ENCODE data around the gene KPTN. TPM values are rescaled to one million over a fixed set of nuclear protein-coding genes. Genes with fewer than 3 reads are reported as not detected.

KPTN gene
- total and polyA plus RNA-seq, 7 donors, result 4.4 to 12.2 (median 4.8) TPM

DNA sequence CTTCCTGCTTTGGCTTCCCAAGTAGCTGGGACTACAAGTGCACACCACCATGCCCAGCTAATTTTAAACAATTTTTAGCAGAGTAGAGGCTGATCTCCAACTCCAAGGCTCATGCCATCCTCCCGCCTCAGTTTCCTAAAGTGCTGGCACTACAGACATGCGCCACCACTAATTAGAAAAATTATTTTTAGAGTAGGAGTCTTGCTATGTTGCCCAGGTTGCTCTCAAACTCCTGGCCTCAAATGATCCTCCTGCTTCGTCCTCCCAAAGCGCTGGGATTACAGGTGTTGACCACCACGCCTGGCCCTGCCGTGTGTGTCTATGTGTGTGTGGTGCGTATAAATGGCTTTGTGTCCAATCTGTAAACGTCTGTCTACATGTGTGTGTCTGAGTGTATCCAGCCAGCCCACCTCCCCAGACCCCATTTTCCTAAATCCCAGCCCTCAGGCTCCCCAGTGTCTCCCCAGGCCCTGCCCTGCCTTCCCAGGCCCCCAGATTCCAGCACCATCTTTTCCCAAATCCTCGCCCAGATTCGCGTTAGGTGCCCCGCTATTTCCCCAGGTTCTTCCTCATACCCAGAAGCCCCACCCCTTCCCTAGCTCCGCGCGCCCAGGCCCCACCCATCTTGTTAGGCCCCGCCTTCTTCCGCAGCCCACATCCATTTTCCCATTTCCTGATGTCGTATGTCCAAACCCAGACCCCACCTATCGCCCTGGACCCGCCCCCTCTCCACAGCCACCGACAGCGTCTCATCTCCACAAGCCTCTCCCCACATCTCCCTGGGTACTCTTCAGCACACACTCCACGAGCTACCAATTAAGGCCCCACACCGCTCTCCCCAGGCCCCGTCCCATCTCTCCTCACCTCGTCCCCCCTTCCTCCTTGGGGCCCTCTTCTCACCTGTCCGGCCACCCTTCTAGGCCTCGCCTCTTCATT, 37.2 kb downstream of the KPTN start:
- no peak overlapping the region for H3K27ac ChIP-seq
- DNase-seq, result no peak
- intact Hi-C loops (cut with DNase I), result no loop called here
- peaks cover 0 to 23% (median 0%) of the 10 kb centered on the region in 4 donors for H3K36me3 ChIP-seq
- H3K27me3 ChIP-seq, result peaks cover 0 to 53% (median 7%) of the 10 kb centered on the region in 3 donors
- WGBS, 2 donors, result 19% methylated on average over 28 of the region's 28 CpGs
- H3K9me3 ChIP-seq, result no peaks in the 10 kb centered on the region
- no peak overlapping the region for H3K4me3 ChIP-seq
- peaks cover 0 to 27% (median 20%) of the 10 kb centered on the region in 4 donors for H3K4me1 ChIP-seq
- no peak for TF ChIP-seq POLR2A (IDR thresholded peaks at IDR 0.05)
- no peak for TF ChIP-seq EP300 (IDR thresholded peaks at IDR 0.05)
- TF ChIP-seq POLR2AphosphoS5 (IDR thresholded peaks at IDR 0.05), result no peak
- TF ChIP-seq, protein P1, sequence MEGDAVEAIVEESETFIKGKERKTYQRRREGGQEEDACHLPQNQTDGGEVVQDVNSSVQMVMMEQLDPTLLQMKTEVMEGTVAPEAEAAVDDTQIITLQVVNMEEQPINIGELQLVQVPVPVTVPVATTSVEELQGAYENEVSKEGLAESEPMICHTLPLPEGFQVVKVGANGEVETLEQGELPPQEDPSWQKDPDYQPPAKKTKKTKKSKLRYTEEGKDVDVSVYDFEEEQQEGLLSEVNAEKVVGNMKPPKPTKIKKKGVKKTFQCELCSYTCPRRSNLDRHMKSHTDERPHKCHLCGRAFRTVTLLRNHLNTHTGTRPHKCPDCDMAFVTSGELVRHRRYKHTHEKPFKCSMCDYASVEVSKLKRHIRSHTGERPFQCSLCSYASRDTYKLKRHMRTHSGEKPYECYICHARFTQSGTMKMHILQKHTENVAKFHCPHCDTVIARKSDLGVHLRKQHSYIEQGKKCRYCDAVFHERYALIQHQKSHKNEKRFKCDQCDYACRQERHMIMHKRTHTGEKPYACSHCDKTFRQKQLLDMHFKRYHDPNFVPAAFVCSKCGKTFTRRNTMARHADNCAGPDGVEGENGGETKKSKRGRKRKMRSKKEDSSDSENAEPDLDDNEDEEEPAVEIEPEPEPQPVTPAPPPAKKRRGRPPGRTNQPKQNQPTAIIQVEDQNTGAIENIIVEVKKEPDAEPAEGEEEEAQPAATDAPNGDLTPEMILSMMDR (IDR thresholded peaks at IDR 0.05), result no peak

GRCh38 chr19:47445937-47446402, 38.0 kb downstream of the KPTN start:
- Histone ChIP-seq H3K36me3 (peaks cover 0 to 16% (median 0%) of the 10 kb centered on the region in 4 donors), H3K4me1 (peaks cover 0 to 27% (median 20%) of the 10 kb centered on the region in 4 donors), H3K27me3 (peaks cover 0 to 53% (median 7%) of the 10 kb centered on the region in 3 donors), H3K4me3 (no peak overlapping the region), H3K27ac (no peak overlapping the region), H3K9me3 (no peaks in the 10 kb centered on the region)
- intact Hi-C loops (cut with DNase I), result no loop called here
- TF ChIP-seq, protein P1 (IDR thresholded peaks at IDR 0.05), result no peak
- TF ChIP-seq EP300 (IDR thresholded peaks at IDR 0.05), result no peak
- DNase-seq, result no peak
- WGBS, 2 donors, result 3 to 5% methylated on average over 22 of the region's 22 CpGs

- H3K27me3 ChIP-seq, result peaks cover 0 to 53% (median 7%) of the 10 kb centered on the region in 3 donors
- H3K27ac ChIP-seq, result no peak overlapping the region
- H3K9me3 ChIP-seq, result no peaks in the 10 kb centered on the region
- peaks cover 0 to 18% (median 0%) of the 10 kb centered on the region in 4 donors for H3K36me3 ChIP-seq
- no peak for DNase-seq
- intact Hi-C loops (cut with DNase I), result no loop called here
- no peak overlapping the region for H3K4me3 ChIP-seq
- H3K4me1 ChIP-seq, result peaks cover 0 to 27% (median 20%) of the 10 kb centered on the region in 4 donors
- WGBS, 2 donors, result 47% methylated on average over 4 of the region's 4 CpGs
- TF ChIP-seq, protein P1 (IDR thresholded peaks at IDR 0.05), result no peak
- TF ChIP-seq EP300 (IDR thresholded peaks at IDR 0.05) (no peak), POLR2A (IDR thresholded peaks at IDR 0.05) (no peak), POLR2AphosphoS5 (IDR thresholded peaks at IDR 0.05) (no peak)
These were observed 38.5 kb downstream of the KPTN start for GRCh38 chr19:47445527-47445926.

- H3K4me1 ChIP-seq, result peaks cover 0 to 27% (median 20%) of the 10 kb centered on the region in 4 donors
- peaks cover 0 to 6% (median 0%) of the 10 kb centered on the region in 4 donors for H3K36me3 ChIP-seq
- H3K27me3 ChIP-seq, result peaks cover 0 to 53% (median 7%) of the 10 kb centered on the region in 3 donors
- H3K4me3 ChIP-seq, result no peak overlapping the region
- no peak overlapping the region for H3K27ac ChIP-seq
- intact Hi-C loops (cut with DNase I), result no loop called here
- WGBS, 2 donors, result 21 to 30% methylated on average over 22 of the region's 22 CpGs
- H3K9me3 ChIP-seq, result no peaks in the 10 kb centered on the region
- no peak for DNase-seq
- TF ChIP-seq, protein P1 (IDR thresholded peaks at IDR 0.05), result no peak
- TF ChIP-seq POLR2A (IDR thresholded peaks at IDR 0.05), result no peak
- TF ChIP-seq POLR2AphosphoS5 (IDR thresholded peaks at IDR 0.05), result no peak
- no peak for TF ChIP-seq EP300 (IDR thresholded peaks at IDR 0.05)
These were observed 39.6 kb downstream of the KPTN start for GRCh38 chr19:47444388-47444821.
